Neural cell (in vitro differentiated cells): ENCODE data around the gene RHOH. TPM values are rescaled to one million over a fixed set of nuclear protein-coding genes. Genes with fewer than 3 reads are reported as not detected.

ENCODE experiments used
- H2AFZ ChIP-seq: fragments of 200-600, 300-800 bp; sonication (generic), shearing (Covaris generic); 2 replicates; pipeline ENCODE4 v1.6.0; 2014; ENCODE audit warnings: low read depth, mild to moderate bottlenecking, antibody characterized with exemption, low read length, moderate library complexity
- H3F3A ChIP-seq: fragments of 200-600 bp; shearing (Covaris generic); 2 replicates; pipeline ENCODE4 v1.6.1; 2016; ENCODE audit warnings: mild to moderate bottlenecking, moderate library complexity, mixed read lengths, antibody characterized with exemption, low read length; ENCODE audit not compliant: insufficient read depth, poor library complexity, severe bottlenecking
- H3K27ac ChIP-seq: fragments of 200-600, 300-800 bp; sonication (generic), shearing (Covaris generic); 2 replicates; pipeline ENCODE4 v1.5.1; 2014; ENCODE audit warnings: mild to moderate bottlenecking, low read length, moderate library complexity
- H3K27me3 ChIP-seq: fragments of 300-800, 200-600 bp; sonication (generic), shearing (Covaris generic); 2 replicates; pipeline ENCODE4 v1.6.0; 2014; ENCODE audit warnings: mild to moderate bottlenecking, low read depth, low read length, moderate library complexity; ENCODE audit not compliant: insufficient read depth
- H3K36me3 ChIP-seq: fragments of 300-800, 200-600 bp; sonication (generic), shearing (Covaris generic); 2 replicates; pipeline ENCODE4 v1.5.1; 2014; ENCODE audit warnings: mild to moderate bottlenecking, antibody characterized with exemption, low read length, moderate library complexity; ENCODE audit not compliant: insufficient read depth
- H3K4me2 ChIP-seq: fragments of 300-800, 200-600 bp; sonication (generic), shearing (Covaris generic); 2 replicates; pipeline ENCODE4 v1.6.0; 2014; ENCODE audit warnings: mild to moderate bottlenecking, low read length
- H3K4me3 ChIP-seq: fragments of 300-800, 200-600 bp; sonication (generic), shearing (Covaris generic); 2 replicates; pipeline ENCODE4 v1.5.1; 2014; ENCODE audit warnings: mild to moderate bottlenecking, low read length, moderate library complexity
- H3K79me2 ChIP-seq: fragments of 200-600 bp; shearing (Covaris generic); replicated peaks from 2 replicates; pipeline ENCODE4 v1.6.0; 2014; ENCODE audit warnings: mild to moderate bottlenecking, low read length, moderate library complexity; ENCODE audit not compliant: insufficient read depth
- H3K9ac ChIP-seq: fragments of 300-800, 200-600 bp; sonication (generic), shearing (Covaris generic); 2 replicates; pipeline ENCODE4 v1.6.1; 2016; ENCODE audit warnings: mild to moderate bottlenecking, low read length, mixed read lengths
- H3K9me2 ChIP-seq: fragments of 200-600 bp; shearing (Covaris generic); 2 replicates; pipeline ENCODE4 v1.6.1; 2016; ENCODE audit warnings: mild to moderate bottlenecking, low read length, mixed read lengths; ENCODE audit not compliant: insufficient read depth
- H3K9me3 ChIP-seq: fragments of 200-600, 300-800 bp; sonication (generic), shearing (Covaris generic); 2 replicates; pipeline ENCODE4 v1.6.1; 2016; ENCODE audit warnings: mild to moderate bottlenecking, mixed run types, low read length, moderate library complexity, mixed read lengths
- H4K20me1 ChIP-seq: fragments of 200-600 bp; shearing (Covaris generic); 2 replicates; pipeline ENCODE4 v1.6.1; 2016; ENCODE audit warnings: mild to moderate bottlenecking, mixed run types; ENCODE audit not compliant: insufficient read depth
- EP300 ChIP-seq: fragments of 450-650 bp; conservative IDR thresholded peaks from 2 replicates; pipeline ENCODE4 v1.6.1; 2014; ENCODE audit warnings: antibody characterized with exemption, mild to moderate bottlenecking, moderate library complexity; ENCODE audit not compliant: poor library complexity, severe bottlenecking
- EZH2 ChIP-seq: fragments of 200-600, 300-800 bp; shearing (Covaris generic), sonication (generic); IDR thresholded peaks from 2 replicates; pipeline ENCODE4 v1.6.1; 2014; ENCODE audit warnings: antibody characterized with exemption, low read length, borderline replicate concordance, mild to moderate bottlenecking; ENCODE audit not compliant: insufficient read depth, poor library complexity, severe bottlenecking
- MXI1 ChIP-seq: fragments of 450-650 bp; conservative IDR thresholded peaks from 2 replicates; pipeline ENCODE4 v1.6.1; 2014; ENCODE audit warnings: antibody characterized with exemption, mild to moderate bottlenecking; ENCODE audit not compliant: poor library complexity, severe bottlenecking
- POLR2AphosphoS5 ChIP-seq: IDR thresholded peaks from 2 replicates; pipeline ENCODE4 v1.6.1; 2012
- RAD21 ChIP-seq: fragments of 450-650 bp; conservative IDR thresholded peaks from 2 replicates; pipeline ENCODE4 v1.6.1; 2014; ENCODE audit warnings: antibody characterized with exemption, mild to moderate bottlenecking, moderate library complexity
- SMC3 ChIP-seq: fragments of 450-650 bp; conservative IDR thresholded peaks from 2 replicates; pipeline ENCODE4 v1.6.1; 2014; ENCODE audit warnings: antibody characterized with exemption, mild to moderate bottlenecking, moderate library complexity; ENCODE audit not compliant: poor library complexity
- TAF1 ChIP-seq: IDR thresholded peaks from 2 replicates; pipeline ENCODE4 v1.6.1; 2012; ENCODE audit warnings: low read depth
- polyA plus RNA-seq: library from polyadenylated mRNA; depleted of rRNA; stranded (reverse); fragments of >200 nt; gene quantifications from 2 replicates; pipeline ENCODE4 v1.2.3, GENCODE V29; 2014
- TF ChIP-seq, protein P1 (sequence below): IDR thresholded peaks from 2 replicates; pipeline ENCODE4 v1.6.1; 2012; ENCODE audit warnings: borderline replicate concordance
- TF ChIP-seq, protein P2 (sequence below): fragments of 450-650 bp; IDR thresholded peaks from 2 replicates; pipeline ENCODE4 v1.5.1; 2014; ENCODE audit warnings: antibody characterized with exemption, mild to moderate bottlenecking, moderate library complexity; ENCODE audit not compliant: poor library complexity, severe bottlenecking

Gene RHOH
- polyA plus RNA-seq, 1 donor from 2014 or later = not detected

DNA sequence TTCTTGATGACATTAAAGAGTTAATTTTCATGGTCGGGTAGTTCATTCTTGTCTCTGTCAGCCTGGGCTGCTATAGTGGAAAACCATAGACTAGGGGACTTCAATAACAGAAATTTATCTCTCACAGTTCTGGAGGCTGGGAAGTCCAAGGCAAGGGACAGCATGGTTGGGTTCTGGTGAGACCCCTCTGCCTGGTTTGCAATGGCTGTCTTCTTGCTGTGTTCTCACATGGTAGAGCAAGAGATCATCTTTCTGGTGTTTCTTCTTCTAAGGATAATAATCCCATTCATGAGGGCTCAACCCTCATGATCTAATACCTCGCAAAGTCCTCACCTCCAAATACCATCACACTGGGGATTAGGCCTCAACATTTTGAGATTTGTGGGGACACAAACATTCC is 50.1 kb downstream of the RHOH start:
- H3K36me3 ChIP-seq = no peaks in the 10 kb centered on the region
- no peak overlapping the region for H2AFZ ChIP-seq
- no peak for TF ChIP-seq SMC3
- TF ChIP-seq EZH2 = no peak
- TF ChIP-seq RAD21 = no peak
- TF ChIP-seq MXI1 = no peak
- no peak for TF ChIP-seq POLR2AphosphoS5
- no peak for TF ChIP-seq EP300
- TF ChIP-seq TAF1 = no peak
- TF ChIP-seq, protein P1, sequence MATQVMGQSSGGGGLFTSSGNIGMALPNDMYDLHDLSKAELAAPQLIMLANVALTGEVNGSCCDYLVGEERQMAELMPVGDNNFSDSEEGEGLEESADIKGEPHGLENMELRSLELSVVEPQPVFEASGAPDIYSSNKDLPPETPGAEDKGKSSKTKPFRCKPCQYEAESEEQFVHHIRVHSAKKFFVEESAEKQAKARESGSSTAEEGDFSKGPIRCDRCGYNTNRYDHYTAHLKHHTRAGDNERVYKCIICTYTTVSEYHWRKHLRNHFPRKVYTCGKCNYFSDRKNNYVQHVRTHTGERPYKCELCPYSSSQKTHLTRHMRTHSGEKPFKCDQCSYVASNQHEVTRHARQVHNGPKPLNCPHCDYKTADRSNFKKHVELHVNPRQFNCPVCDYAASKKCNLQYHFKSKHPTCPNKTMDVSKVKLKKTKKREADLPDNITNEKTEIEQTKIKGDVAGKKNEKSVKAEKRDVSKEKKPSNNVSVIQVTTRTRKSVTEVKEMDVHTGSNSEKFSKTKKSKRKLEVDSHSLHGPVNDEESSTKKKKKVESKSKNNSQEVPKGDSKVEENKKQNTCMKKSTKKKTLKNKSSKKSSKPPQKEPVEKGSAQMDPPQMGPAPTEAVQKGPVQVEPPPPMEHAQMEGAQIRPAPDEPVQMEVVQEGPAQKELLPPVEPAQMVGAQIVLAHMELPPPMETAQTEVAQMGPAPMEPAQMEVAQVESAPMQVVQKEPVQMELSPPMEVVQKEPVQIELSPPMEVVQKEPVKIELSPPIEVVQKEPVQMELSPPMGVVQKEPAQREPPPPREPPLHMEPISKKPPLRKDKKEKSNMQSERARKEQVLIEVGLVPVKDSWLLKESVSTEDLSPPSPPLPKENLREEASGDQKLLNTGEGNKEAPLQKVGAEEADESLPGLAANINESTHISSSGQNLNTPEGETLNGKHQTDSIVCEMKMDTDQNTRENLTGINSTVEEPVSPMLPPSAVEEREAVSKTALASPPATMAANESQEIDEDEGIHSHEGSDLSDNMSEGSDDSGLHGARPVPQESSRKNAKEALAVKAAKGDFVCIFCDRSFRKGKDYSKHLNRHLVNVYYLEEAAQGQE = no peak
- TF ChIP-seq, protein P2, sequence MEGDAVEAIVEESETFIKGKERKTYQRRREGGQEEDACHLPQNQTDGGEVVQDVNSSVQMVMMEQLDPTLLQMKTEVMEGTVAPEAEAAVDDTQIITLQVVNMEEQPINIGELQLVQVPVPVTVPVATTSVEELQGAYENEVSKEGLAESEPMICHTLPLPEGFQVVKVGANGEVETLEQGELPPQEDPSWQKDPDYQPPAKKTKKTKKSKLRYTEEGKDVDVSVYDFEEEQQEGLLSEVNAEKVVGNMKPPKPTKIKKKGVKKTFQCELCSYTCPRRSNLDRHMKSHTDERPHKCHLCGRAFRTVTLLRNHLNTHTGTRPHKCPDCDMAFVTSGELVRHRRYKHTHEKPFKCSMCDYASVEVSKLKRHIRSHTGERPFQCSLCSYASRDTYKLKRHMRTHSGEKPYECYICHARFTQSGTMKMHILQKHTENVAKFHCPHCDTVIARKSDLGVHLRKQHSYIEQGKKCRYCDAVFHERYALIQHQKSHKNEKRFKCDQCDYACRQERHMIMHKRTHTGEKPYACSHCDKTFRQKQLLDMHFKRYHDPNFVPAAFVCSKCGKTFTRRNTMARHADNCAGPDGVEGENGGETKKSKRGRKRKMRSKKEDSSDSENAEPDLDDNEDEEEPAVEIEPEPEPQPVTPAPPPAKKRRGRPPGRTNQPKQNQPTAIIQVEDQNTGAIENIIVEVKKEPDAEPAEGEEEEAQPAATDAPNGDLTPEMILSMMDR = no peak
- H3K4me3 ChIP-seq = no peak overlapping the region
- no peak overlapping the region for H3K27ac ChIP-seq
- no peaks in the 10 kb centered on the region for H3K9me3 ChIP-seq
- no peak overlapping the region for H3K4me2 ChIP-seq
- no peaks in the 10 kb centered on the region for H3K27me3 ChIP-seq
- no peaks in the 10 kb centered on the region for H4K20me1 ChIP-seq
- no peak overlapping the region for H3K9ac ChIP-seq
- no peaks in the 10 kb centered on the region for H3K9me2 ChIP-seq
- H3F3A ChIP-seq = no peaks in the 10 kb centered on the region
- no peaks in the 10 kb centered on the region for H3K79me2 ChIP-seq

DNA sequence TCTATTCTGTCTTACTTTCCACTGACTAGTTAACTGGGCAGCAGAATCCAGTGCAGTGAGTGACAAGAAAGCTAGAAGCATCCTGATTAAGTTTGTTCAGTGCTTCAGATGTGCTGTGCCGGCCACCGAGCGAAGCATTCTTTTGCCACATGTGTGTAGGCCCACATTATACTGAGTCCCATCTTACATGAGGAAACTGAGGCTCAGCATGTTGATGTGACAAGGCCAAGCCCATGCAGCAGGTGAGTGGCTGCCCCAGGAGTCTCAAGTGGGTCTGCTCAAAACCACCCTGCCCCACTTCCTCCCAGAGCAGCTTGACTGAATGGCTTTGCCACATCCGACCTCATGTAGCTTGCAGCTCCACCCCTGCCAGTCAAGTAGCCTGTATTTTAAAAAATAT is 50.5 kb downstream of the RHOH start:
- Histone ChIP-seq H3K27ac (no peak overlapping the region), H3K4me2 (no peak overlapping the region), H2AFZ (no peak overlapping the region), H3F3A (no peaks in the 10 kb centered on the region), H3K9me3 (no peaks in the 10 kb centered on the region), H3K27me3 (no peaks in the 10 kb centered on the region), H3K9ac (no peak overlapping the region), H3K36me3 (no peaks in the 10 kb centered on the region), H3K9me2 (no peaks in the 10 kb centered on the region), H4K20me1 (no peaks in the 10 kb centered on the region), H3K79me2 (no peaks in the 10 kb centered on the region), H3K4me3 (no peak overlapping the region)
- no peak for TF ChIP-seq EP300
- no peak for TF ChIP-seq POLR2AphosphoS5
- no peak for TF ChIP-seq EZH2

DNA sequence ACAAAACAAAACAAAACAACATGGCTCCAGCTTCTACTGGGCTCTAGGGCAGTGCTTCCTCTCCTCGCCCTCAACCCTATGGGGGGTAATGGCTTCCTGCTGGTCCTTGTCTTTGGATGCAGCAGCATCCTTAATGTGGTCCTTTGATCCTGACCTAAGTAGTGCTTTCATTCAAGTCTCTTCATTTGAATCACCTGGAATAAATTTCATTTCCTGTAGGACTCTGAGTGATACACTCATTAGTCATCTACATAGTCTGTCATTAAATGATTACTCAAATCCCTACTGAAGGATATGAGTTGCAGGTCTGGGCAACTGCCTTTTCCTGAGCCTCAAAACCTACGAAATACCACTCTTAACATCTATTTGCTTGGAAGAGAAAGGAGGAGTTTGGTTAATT is 54.5 kb downstream of the RHOH start:
- Histone ChIP-seq H2AFZ (no peak overlapping the region), H4K20me1 (no peaks in the 10 kb centered on the region), H3F3A (no peaks in the 10 kb centered on the region), H3K4me3 (no peak overlapping the region), H3K27ac (no peak overlapping the region), H3K9me2 (no peaks in the 10 kb centered on the region), H3K4me2 (no peak overlapping the region), H3K36me3 (no peaks in the 10 kb centered on the region), H3K9me3 (no peaks in the 10 kb centered on the region), H3K27me3 (no peaks in the 10 kb centered on the region), H3K79me2 (no peaks in the 10 kb centered on the region), H3K9ac (no peak overlapping the region)
- no peak for TF ChIP-seq SMC3
- TF ChIP-seq TAF1 = no peak
- TF ChIP-seq MXI1 = no peak
- no peak for TF ChIP-seq RAD21
- TF ChIP-seq, protein P1 = no peak
- TF ChIP-seq POLR2AphosphoS5 = no peak
- TF ChIP-seq, protein P2 = no peak
- no peak for TF ChIP-seq EZH2
- no peak for TF ChIP-seq EP300
